HepG2 (cell line): Measurements from ENCODE around the gene RBCK1. TPM values are rescaled to one million over a fixed set of nuclear protein-coding genes. Genes with fewer than 3 reads are reported as not detected.
A peak's percentile ranks its signal among the peaks of the same experiment; 100 is the strongest.

Experiments
- BORCS8-MEF2B ChIP-seq: sonication (generic); formaldehyde crosslinking; IDR thresholded peaks from 2 replicates; pipeline ENCODE4 v1.8.0; 2022; ENCODE audit warnings: mild to moderate bottlenecking, missing genetic modification reagents
- DR1 ChIP-seq: sonication (generic); formaldehyde crosslinking; IDR thresholded peaks from 2 replicates; pipeline ENCODE4 v1.8.0; 2021; ENCODE audit warnings: mild to moderate bottlenecking, missing genetic modification reagents, inconsistent platforms
- HNRNPUL1 ChIP-seq: fragments of 200-400 bp; formaldehyde crosslinking; IDR thresholded peaks from 2 replicates; pipeline ENCODE4 v1.6.1; 2017; ENCODE audit warnings: low read depth, mild to moderate bottlenecking, low read length, moderate library complexity
- PCBP1 ChIP-seq: fragments of 200-400 bp; formaldehyde crosslinking; IDR thresholded peaks from 2 replicates; pipeline ENCODE4 v1.6.1; 2017; ENCODE audit warnings: mild to moderate bottlenecking, low read depth, low read length, borderline replicate concordance
- SAFB2 ChIP-seq: sonication (generic); formaldehyde crosslinking; IDR thresholded peaks from 2 replicates; pipeline ENCODE4 v1.5.1; 2020; ENCODE audit warnings: missing genetic modification reagents, low read depth, mild to moderate bottlenecking, borderline replicate concordance
- TMF1 ChIP-seq: sonication (generic); formaldehyde crosslinking; IDR thresholded peaks from 2 replicates; pipeline ENCODE4 v1.8.1; 2022; ENCODE audit warnings: low read depth, missing genetic modification reagents
- ZNF572 ChIP-seq: sonication (generic); formaldehyde crosslinking; IDR thresholded peaks from 2 replicates; pipeline ENCODE4 v1.5.1; 2020; ENCODE audit warnings: mild to moderate bottlenecking, missing genetic modification reagents
- polyA plus RNA-seq, 8 experiments: library from polyadenylated mRNA; depleted of rRNA in 3 of 8; stranded (reverse) in 7 of 8; unstranded in 1 of 8; fragments of >200 nt; fragmentation: Illumina TruSeq in 4 of 8; extraction: Trizol in 4 of 8; gene quantifications; 2 replicates each; pipeline versions ENCODE4 v1.2.1 to v1.2.3, GENCODE V29; 2011 to 2016; ENCODE audit warnings: low read depth in 4 of 8, missing spikeins in 1 of 8, mixed read lengths in 1 of 8; ENCODE audit not compliant: insufficient read depth in 1 of 8
- total RNA-seq, 5 experiments: library from RNA; depleted of rRNA; stranded (reverse); fragments of >200 nt; fragmentation: Illumina TruSeq; extraction: Trizol; gene quantifications; 2 replicates each; pipeline ENCODE4 v1.2.3, GENCODE V29; 2016; ENCODE audit warnings: low read depth in 1 of 5
- TF ChIP-seq, protein P1 (sequence below): sonication (generic); formaldehyde crosslinking; IDR thresholded peaks from 2 replicates; pipeline ENCODE4 v1.5.1; 2020; ENCODE audit warnings: mild to moderate bottlenecking, missing genetic modification reagents, moderate library complexity
- TF ChIP-seq, protein P2 (sequence below): sonication (generic); formaldehyde crosslinking; IDR thresholded peaks from 2 replicates; pipeline ENCODE4 v1.5.1; 2020; ENCODE audit warnings: mild to moderate bottlenecking, missing genetic modification reagents, moderate library complexity
- TF ChIP-seq, protein P3 (sequence below): sonication (generic); formaldehyde crosslinking; IDR thresholded peaks from 2 replicates; pipeline ENCODE4 v1.5.0; 2020; ENCODE audit warnings: missing genetic modification reagents, mild to moderate bottlenecking, borderline replicate concordance
- TF ChIP-seq, protein P4 (sequence below): sonication (generic); formaldehyde crosslinking; IDR thresholded peaks from 2 replicates; pipeline ENCODE4 v1.4.0; 2020; ENCODE audit warnings: mild to moderate bottlenecking, low read depth, missing genetic modification reagents
- TF ChIP-seq, protein P5 (sequence below): sonication (generic); formaldehyde crosslinking; IDR thresholded peaks from 2 replicates; pipeline ENCODE4 v1.8.1; 2023; ENCODE audit warnings: mild to moderate bottlenecking, missing genetic modification reagents
- TF ChIP-seq, protein P6 (sequence below): sonication (generic); formaldehyde crosslinking; IDR thresholded peaks from 2 replicates; pipeline ENCODE4 v1.4.0; 2020; ENCODE audit warnings: missing genetic modification reagents, borderline replicate concordance

RBCK1 gene
- total and polyA plus RNA-seq, 2 of the 13 experiments (the other 11 are each of a cell fraction or from before 2014, with no cell fraction given): 149 to 215 TPM

DNA sequence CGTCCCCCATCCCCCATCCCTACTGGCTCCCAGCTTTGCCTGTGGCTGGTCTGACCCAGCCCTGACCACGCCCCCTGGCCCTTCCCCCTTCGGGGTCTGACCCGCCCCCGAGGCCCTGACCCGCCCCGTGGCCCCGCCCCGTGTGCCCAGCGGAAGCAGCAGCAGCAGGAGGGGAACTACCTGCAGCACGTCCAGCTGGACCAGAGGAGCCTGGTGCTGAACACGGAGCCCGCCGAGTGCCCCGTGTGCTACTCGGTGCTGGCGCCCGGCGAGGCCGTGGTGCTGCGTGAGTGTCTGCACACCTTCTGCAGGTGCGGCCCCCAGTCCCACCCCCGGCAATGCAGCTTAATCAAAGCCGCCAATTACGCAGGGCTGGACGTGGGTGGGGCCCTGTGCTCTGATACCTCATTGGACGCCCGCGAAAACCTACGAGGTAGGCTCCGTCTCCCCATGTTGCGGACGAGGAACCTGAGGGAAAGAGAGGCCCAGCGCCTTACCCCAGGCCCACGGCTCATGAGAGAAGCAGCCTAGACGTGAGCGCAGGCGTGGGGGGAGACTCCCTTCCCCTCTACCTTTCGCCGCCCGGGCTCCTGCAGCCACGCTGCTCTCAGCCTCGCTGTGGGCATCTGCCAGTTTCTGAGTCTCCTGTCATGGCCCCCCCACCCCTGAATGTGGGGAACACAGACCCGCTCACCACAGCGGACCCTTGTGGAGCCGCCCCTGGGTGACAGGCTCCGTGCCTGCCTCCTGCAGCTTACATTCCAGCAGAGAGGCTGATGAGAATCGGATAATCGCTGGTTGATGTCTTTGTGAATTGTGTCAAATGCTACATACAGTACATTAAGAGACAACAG is 12.8 kb downstream of the RBCK1 start (continued):
- TF ChIP-seq, protein P1, sequence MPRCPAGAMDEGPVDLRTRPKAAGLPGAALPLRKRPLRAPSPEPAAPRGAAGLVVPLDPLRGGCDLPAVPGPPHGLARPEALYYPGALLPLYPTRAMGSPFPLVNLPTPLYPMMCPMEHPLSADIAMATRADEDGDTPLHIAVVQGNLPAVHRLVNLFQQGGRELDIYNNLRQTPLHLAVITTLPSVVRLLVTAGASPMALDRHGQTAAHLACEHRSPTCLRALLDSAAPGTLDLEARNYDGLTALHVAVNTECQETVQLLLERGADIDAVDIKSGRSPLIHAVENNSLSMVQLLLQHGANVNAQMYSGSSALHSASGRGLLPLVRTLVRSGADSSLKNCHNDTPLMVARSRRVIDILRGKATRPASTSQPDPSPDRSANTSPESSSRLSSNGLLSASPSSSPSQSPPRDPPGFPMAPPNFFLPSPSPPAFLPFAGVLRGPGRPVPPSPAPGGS (CRISPR knock-in tag): peak; percentile 78; the same call in 1 of the 2 replicates
- TF ChIP-seq, protein P2, sequence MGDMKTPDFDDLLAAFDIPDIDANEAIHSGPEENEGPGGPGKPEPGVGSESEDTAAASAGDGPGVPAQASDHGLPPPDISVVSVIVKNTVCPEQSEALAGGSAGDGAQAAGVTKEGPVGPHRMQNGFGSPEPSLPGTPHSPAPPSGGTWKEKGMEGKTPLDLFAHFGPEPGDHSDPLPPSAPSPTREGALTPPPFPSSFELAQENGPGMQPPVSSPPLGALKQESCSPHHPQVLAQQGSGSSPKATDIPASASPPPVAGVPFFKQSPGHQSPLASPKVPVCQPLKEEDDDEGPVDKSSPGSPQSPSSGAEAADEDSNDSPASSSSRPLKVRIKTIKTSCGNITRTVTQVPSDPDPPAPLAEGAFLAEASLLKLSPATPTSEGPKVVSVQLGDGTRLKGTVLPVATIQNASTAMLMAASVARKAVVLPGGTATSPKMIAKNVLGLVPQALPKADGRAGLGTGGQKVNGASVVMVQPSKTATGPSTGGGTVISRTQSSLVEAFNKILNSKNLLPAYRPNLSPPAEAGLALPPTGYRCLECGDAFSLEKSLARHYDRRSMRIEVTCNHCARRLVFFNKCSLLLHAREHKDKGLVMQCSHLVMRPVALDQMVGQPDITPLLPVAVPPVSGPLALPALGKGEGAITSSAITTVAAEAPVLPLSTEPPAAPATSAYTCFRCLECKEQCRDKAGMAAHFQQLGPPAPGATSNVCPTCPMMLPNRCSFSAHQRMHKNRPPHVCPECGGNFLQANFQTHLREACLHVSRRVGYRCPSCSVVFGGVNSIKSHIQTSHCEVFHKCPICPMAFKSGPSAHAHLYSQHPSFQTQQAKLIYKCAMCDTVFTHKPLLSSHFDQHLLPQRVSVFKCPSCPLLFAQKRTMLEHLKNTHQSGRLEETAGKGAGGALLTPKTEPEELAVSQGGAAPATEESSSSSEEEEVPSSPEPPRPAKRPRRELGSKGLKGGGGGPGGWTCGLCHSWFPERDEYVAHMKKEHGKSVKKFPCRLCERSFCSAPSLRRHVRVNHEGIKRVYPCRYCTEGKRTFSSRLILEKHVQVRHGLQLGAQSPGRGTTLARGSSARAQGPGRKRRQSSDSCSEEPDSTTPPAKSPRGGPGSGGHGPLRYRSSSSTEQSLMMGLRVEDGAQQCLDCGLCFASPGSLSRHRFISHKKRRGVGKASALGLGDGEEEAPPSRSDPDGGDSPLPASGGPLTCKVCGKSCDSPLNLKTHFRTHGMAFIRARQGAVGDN (CRISPR knock-in tag): peak; percentile 42
- no peak for TF ChIP-seq HNRNPUL1
- 0 out of 2 replicates have a peak, but pooled peaks have one; percentile 54 for TF ChIP-seq ZNF572 (CRISPR knock-in tag)
- peak; percentile 8; the same call in 1 of the 2 replicates for TF ChIP-seq DR1
- TF ChIP-seq BORCS8-MEF2B (CRISPR knock-in tag): 0 out of 2 replicates have a peak, but pooled peaks have one; percentile 27
- TF ChIP-seq, protein P3, sequence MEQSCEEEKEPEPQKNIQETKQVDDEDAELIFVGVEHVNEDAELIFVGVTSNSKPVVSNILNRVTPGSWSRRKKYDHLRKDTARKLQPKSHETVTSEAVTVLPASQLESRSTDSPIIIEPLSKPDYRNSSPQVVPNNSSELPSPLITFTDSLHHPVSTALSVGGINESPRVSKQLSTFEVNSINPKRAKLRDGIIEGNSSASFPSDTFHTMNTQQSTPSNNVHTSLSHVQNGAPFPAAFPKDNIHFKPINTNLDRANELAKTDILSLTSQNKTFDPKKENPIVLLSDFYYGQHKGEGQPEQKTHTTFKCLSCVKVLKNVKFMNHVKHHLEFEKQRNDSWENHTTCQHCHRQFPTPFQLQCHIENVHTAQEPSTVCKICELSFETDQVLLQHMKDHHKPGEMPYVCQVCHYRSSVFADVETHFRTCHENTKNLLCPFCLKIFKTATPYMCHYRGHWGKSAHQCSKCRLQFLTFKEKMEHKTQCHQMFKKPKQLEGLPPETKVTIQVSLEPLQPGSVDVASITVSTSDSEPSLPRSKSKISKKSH (CRISPR knock-in tag): peak; percentile 69; the same call in 1 of the 2 replicates
- TF ChIP-seq, protein P4, sequence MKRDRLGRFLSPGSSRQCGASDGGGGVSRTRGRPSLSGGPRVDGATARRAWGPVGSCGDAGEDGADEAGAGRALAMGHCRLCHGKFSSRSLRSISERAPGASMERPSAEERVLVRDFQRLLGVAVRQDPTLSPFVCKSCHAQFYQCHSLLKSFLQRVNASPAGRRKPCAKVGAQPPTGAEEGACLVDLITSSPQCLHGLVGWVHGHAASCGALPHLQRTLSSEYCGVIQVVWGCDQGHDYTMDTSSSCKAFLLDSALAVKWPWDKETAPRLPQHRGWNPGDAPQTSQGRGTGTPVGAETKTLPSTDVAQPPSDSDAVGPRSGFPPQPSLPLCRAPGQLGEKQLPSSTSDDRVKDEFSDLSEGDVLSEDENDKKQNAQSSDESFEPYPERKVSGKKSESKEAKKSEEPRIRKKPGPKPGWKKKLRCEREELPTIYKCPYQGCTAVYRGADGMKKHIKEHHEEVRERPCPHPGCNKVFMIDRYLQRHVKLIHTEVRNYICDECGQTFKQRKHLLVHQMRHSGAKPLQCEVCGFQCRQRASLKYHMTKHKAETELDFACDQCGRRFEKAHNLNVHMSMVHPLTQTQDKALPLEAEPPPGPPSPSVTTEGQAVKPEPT (CRISPR knock-in tag): 0 out of 2 replicates have a peak, but pooled peaks have one; percentile 36
- TF ChIP-seq, protein P5, sequence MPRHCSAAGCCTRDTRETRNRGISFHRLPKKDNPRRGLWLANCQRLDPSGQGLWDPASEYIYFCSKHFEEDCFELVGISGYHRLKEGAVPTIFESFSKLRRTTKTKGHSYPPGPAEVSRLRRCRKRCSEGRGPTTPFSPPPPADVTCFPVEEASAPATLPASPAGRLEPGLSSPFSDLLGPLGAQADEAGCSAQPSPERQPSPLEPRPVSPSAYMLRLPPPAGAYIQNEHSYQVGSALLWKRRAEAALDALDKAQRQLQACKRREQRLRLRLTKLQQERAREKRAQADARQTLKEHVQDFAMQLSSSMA (CRISPR knock-in tag): 0 out of 2 replicates have a peak, but pooled peaks have one; percentile 44
- 0 out of 2 replicates have a peak, but pooled peaks have one; percentile 2 for TF ChIP-seq PCBP1
- TF ChIP-seq SAFB2 (CRISPR knock-in tag): 0 out of 2 replicates have a peak, but pooled peaks have one; percentile 18
- TF ChIP-seq, protein P6, sequence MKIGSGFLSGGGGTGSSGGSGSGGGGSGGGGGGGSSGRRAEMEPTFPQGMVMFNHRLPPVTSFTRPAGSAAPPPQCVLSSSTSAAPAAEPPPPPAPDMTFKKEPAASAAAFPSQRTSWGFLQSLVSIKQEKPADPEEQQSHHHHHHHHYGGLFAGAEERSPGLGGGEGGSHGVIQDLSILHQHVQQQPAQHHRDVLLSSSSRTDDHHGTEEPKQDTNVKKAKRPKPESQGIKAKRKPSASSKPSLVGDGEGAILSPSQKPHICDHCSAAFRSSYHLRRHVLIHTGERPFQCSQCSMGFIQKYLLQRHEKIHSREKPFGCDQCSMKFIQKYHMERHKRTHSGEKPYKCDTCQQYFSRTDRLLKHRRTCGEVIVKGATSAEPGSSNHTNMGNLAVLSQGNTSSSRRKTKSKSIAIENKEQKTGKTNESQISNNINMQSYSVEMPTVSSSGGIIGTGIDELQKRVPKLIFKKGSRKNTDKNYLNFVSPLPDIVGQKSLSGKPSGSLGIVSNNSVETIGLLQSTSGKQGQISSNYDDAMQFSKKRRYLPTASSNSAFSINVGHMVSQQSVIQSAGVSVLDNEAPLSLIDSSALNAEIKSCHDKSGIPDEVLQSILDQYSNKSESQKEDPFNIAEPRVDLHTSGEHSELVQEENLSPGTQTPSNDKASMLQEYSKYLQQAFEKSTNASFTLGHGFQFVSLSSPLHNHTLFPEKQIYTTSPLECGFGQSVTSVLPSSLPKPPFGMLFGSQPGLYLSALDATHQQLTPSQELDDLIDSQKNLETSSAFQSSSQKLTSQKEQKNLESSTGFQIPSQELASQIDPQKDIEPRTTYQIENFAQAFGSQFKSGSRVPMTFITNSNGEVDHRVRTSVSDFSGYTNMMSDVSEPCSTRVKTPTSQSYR (CRISPR knock-in tag): 0 out of 2 replicates have a peak, but pooled peaks have one; percentile 42
- TF ChIP-seq TMF1 (CRISPR knock-in tag): peak; percentile 38; the same call in 1 of the 2 replicates
